ENCODE data around the gene NPY1R. TPM values are rescaled to one million over a fixed set of nuclear protein-coding genes. Genes with fewer than 3 reads are reported as not detected.
A peak's percentile ranks its signal among the peaks of the same experiment; 100 is the strongest.

Gene NPY1R
- total and polyA plus RNA-seq, 10 of the 15 experiments (the other 5 are each of a cell fraction or from before 2014, with no cell fraction given): not detected

GRCh38 chr4:163332526-163333406 is at the start of gene NPY1R (continued):
- TF ChIP-seq NKRF (conservative IDR thresholded peaks at IDR 0.05) (no peak), SMC3 (IDR thresholded peaks at IDR 0.05; ENCODE audit: borderline replicate concordance, low read length) (peak; percentile 68), BHLHE40 (IDR thresholded peaks at IDR 0.05; ENCODE audit: borderline replicate concordance in 1 of 2, low read depth in 2 of 2, low read length in 1 of 2) (no peak), JUNB (IDR thresholded peaks at IDR 0.05) (no peak), ZNF217 (IDR thresholded peaks at IDR 0.05) (no peak), RUNX3 (IDR thresholded peaks at IDR 0.05; ENCODE audit: low read length) (no peak), RAD21 (IDR thresholded peaks at IDR 0.05; ENCODE audit: insufficient read depth, low read depth, low read length) (peak; percentile 70), GABPA (IDR thresholded peaks at IDR 0.05; ENCODE audit: low read depth) (no peak), SUZ12 (IDR thresholded peaks at IDR 0.05; ENCODE audit: unreplicated experiment) (no peak), RAD51 (IDR thresholded peaks at IDR 0.05) (peak; percentile 27; the same call in 1 of the 2 replicates), GATAD2B (conservative IDR thresholded peaks at IDR 0.05; ENCODE audit: low read depth) (no peak), SRF (IDR thresholded peaks at IDR 0.05; ENCODE audit: low read depth in 2 of 2, low read length in 2 of 2) (no peak), ETV6 (conservative IDR thresholded peaks at IDR 0.05 in 1 of 2, IDR thresholded peaks at IDR 0.05 in 1 of 2; ENCODE audit: borderline replicate concordance in 1 of 2, low read depth in 1 of 2) (no peak), FOS (IDR thresholded peaks at IDR 0.05; ENCODE audit: borderline replicate concordance, extremely low read depth, insufficient read length) (no peak), USF1 (IDR thresholded peaks at IDR 0.05; ENCODE audit: borderline replicate concordance, extremely low read length, insufficient read depth, low read depth, low read length) (peak; percentile 57), HDGF (IDR thresholded peaks at IDR 0.05) (no peak), SP1 (IDR thresholded peaks at IDR 0.05; ENCODE audit: low read depth, low read length) (no peak), IKZF1 (conservative IDR thresholded peaks at IDR 0.05) (no peak), BCL11A (IDR thresholded peaks at IDR 0.05; ENCODE audit: low read depth, low read length) (no peak)
- TF ChIP-seq, protein P1, sequence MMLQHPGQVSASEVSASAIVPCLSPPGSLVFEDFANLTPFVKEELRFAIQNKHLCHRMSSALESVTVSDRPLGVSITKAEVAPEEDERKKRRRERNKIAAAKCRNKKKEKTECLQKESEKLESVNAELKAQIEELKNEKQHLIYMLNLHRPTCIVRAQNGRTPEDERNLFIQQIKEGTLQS (IDR thresholded peaks at IDR 0.05; ENCODE audit: borderline replicate concordance, extremely low read depth, low read depth, low read length): 0 out of 2 replicates have a peak, but pooled peaks have one; percentile 36
- TF ChIP-seq, protein P2, sequence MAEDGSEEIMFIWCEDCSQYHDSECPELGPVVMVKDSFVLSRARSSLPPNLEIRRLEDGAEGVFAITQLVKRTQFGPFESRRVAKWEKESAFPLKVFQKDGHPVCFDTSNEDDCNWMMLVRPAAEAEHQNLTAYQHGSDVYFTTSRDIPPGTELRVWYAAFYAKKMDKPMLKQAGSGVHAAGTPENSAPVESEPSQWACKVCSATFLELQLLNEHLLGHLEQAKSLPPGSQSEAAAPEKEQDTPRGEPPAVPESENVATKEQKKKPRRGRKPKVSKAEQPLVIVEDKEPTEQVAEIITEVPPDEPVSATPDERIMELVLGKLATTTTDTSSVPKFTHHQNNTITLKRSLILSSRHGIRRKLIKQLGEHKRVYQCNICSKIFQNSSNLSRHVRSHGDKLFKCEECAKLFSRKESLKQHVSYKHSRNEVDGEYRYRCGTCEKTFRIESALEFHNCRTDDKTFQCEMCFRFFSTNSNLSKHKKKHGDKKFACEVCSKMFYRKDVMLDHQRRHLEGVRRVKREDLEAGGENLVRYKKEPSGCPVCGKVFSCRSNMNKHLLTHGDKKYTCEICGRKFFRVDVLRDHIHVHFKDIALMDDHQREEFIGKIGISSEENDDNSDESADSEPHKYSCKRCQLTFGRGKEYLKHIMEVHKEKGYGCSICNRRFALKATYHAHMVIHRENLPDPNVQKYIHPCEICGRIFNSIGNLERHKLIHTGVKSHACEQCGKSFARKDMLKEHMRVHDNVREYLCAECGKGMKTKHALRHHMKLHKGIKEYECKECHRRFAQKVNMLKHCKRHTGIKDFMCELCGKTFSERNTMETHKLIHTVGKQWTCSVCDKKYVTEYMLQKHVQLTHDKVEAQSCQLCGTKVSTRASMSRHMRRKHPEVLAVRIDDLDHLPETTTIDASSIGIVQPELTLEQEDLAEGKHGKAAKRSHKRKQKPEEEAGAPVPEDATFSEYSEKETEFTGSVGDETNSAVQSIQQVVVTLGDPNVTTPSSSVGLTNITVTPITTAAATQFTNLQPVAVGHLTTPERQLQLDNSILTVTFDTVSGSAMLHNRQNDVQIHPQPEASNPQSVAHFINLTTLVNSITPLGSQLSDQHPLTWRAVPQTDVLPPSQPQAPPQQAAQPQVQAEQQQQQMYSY (CRISPR knock-in tag; IDR thresholded peaks at IDR 0.05): no peak
- TF ChIP-seq, protein P3, sequence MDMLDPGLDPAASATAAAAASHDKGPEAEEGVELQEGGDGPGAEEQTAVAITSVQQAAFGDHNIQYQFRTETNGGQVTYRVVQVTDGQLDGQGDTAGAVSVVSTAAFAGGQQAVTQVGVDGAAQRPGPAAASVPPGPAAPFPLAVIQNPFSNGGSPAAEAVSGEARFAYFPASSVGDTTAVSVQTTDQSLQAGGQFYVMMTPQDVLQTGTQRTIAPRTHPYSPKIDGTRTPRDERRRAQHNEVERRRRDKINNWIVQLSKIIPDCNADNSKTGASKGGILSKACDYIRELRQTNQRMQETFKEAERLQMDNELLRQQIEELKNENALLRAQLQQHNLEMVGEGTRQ (IDR thresholded peaks at IDR 0.05; ENCODE audit: borderline replicate concordance, low read depth, low read length): no peak
